ENCODE data around the gene TMEM134. TPM values are rescaled to one million over a fixed set of nuclear protein-coding genes. Genes with fewer than 3 reads are reported as not detected.
"Not testable (repeated sequence)": the region's sequence is repeated elsewhere in the genome, so short reads cannot be mapped to it uniquely, and the experiment has no call there.

The TMEM134 gene
- total RNA-seq, 1 donor from 2014 or later, result 91.5 TPM

- DNase-seq (no peak), ATAC-seq (no peak)
- intact Hi-C loops (cut with micrococcal nuclease), result no loop called here
Measured at GRCh38 chr11:67489885-67490726, 21.1 kb upstream of the TMEM134 start.

DNA sequence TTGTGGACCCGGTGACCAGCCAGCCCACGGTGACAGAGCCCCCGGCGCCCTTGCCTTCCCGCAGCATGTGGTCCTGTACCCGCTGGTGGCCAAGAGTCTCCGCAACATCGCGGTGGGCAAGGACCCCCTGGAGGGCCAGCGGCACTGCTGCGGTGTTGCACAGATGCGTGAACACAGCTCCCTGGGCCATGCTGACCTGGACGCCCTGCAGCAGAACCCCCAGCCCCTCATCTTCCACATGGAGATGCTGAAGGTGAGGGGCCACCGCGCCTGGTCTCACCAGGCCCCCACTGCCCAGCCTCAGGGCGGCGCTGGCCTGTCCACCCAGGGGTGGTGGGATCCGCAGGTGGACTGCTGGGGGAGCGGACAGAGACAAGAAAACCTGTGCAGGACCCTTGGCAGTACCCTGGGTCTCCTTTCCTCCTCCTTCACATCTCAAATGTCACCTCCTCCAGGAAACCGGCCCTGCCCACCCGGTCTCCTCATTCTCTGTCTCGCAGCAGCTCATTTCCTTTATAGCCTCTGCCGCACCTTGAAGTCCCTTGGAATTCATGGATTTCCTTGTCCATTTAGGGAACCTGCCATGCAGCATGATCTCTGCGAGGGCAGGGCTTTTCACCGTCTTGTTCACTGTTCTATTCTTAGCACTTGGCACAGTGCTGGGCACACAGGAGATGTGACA is 20.3 kb upstream of the TMEM134 start:
- no peak for ATAC-seq
- no peak for DNase-seq
- intact Hi-C loops (cut with micrococcal nuclease), result no loop called here

- ATAC-seq (no peak), DNase-seq (peak; percentile 17)
- intact Hi-C loops (cut with micrococcal nuclease), result no loop called here
Measured at GRCh38 chr11:67486481-67487195, 17.6 kb upstream of the TMEM134 start.

GRCh38 chr11:67485873-67486361 is 16.9 kb upstream of the TMEM134 start:
- peak; percentile 25 for DNase-seq

GRCh38 chr11:67484847-67485311 is 15.8 kb upstream of the TMEM134 start:
- intact Hi-C loops (cut with micrococcal nuclease), result no loop called here
- ATAC-seq, result no peak
- no peak for DNase-seq

More at GRCh38 chr11:67485873-67486361, 16.9 kb upstream of the TMEM134 start:
- intact Hi-C loops (cut with micrococcal nuclease); ATAC-seq: not testable (repeated sequence)

DNA sequence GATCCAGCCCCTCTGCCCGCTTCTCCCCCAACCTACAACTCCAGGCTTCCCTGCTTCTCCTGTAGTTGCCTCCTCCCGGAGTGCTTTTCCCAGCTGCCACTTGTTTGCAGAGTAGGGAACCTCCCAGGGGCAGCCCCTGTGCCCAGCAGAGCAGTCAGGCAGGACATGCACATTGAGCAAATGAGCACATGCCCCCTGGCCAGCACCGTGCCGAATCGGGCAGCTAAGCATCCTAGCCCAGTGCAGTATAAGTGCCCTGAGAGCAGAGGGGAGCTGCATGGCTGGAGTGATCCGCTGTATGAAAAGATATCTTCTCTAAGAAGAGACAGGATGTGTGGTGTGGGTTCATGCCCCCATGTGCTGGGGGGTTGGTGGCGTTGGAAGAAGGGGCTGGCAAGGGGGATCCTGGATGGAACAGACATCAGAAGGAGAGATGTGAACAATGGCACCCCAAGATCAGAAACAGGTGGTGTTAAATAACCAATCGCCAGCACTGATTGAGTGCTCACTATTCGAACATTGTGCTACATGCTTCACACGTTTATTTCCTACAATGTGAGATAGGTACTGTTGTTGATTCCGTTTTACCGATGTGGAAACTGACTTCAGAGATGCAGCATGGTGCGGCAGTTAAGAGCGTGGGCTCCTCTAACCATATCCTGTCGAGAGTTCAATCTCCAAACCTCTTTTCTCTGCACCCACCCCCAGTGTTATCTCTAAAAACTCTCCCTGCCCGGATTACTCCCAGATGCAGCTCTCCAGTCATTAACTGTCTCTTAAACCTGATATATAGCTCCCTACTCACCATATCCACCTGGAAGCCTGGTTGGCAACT is 15.0 kb upstream of the TMEM134 start:
- ATAC-seq (no peak), DNase-seq (no peak)
- intact Hi-C loops (cut with micrococcal nuclease), result no loop called here

DNA sequence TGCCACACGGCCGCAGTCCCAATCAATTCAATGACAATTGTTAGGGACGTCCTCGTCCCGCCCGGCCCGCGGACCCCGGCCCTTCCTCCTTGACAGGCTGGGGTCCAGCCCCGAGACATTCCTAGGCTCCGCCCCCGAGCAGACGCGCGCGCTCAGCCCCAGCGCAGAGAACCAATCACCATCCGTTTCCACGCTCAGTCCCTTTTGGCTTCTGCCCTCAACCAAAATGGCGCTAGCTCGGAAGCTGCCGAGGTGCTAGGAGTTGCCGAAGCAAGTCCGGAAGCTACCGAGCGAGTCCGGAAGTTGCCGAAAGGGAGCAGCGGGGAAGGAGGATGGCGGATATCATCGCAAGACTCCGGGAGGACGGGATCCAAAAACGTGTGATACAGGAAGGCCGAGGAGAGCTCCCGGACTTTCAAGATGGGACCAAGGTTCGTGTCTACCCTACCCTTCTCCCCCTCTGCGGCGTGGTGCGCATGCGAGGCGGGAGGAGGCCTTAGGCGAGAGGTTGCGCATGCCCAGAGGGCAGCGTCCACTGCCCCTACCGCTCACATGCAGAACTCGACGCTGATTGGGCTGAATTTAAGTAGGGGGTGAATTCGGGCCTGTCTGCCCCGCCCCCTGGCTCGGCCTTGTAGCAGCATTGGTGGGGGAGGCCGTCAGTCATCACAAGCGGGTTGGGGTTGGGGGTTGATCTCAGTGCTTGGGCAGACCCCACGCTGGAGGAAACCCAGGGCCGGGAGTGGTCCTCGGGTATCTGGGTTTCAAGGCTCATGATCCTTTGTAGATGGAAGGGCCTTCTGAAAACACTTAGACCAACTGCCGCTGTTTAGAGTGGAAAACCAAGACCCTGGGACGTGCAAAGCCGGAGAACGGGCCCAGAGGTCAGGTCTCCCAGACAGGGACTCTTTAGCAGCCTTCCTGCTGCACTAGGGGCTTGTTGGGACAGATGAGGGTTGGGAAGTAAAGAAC is 14.1 kb upstream of the TMEM134 start, which contains the start of gene AIP:
Gene AIP, plus strand, starts transcription at position 200 of the 972 bp plus-strand sequence. Its CDS starts 133 bp downstream, at position 333.
- ATAC-seq (peak; percentile 99), DNase-seq (peak; percentile 97)
- intact Hi-C loops (cut with micrococcal nuclease), result no loop called here

GRCh38 chr11:67482275-67482826 is 13.3 kb upstream of the TMEM134 start:
- no peak for DNase-seq
- intact Hi-C loops (cut with micrococcal nuclease), result no loop called here
- ATAC-seq, result peak; percentile 8

DNA sequence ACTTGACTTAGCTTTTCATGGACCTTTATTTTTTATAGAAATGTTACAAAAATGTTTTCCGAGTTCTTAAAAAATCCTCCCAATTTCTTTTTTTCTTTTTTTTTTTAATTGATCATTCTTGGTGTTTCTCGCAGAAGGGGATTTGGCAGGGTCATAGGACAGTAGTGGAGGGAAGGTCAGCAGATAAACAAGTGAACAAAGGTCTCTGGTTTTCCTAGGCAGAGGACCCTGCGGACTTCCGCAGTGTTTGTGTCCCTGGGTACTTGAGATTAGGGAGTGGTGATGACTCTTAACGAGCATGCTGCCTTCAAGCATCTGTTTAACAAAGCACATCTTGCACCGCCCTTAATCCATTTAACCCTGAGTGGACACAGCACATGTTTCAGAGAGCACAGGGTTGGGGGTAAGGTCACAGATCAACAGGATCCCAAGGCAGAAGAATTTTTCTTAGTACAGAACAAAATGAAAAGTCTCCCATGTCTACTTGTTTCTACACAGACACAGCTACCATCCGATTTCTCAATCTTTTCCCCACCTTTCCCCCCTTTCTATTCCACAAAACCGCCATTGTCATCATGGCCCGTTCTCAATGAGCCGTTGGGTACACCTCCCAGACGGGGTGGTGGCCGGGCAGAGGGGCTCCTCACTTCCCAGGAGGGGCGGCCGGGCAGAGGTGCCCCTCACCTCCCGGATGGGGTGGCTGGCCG is 8.4 kb upstream of the TMEM134 start:
- ATAC-seq; DNase-seq; intact Hi-C loops (cut with micrococcal nuclease): not testable (repeated sequence)

DNA sequence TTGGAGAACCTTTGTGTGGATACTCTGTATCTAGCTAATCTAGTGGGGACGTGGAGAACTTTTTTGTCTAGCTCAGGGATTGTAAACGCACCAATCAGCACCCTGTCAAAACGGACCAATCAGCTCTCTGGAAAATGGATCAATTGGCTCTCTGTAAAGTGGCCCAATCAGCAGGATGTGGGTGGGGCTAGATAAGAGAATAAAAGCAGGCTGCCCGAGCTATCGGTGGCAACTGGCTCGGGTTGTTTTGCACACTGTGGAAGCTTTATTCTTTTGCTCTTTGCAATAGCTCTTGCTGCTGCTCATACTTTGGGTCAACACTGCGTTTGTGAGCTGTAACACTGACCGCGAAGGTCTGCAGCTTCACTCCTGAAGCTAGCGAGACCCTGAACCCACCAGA is 7.6 kb upstream of the TMEM134 start:
- ATAC-seq; DNase-seq; intact Hi-C loops (cut with micrococcal nuclease): not testable (repeated sequence)

DNA sequence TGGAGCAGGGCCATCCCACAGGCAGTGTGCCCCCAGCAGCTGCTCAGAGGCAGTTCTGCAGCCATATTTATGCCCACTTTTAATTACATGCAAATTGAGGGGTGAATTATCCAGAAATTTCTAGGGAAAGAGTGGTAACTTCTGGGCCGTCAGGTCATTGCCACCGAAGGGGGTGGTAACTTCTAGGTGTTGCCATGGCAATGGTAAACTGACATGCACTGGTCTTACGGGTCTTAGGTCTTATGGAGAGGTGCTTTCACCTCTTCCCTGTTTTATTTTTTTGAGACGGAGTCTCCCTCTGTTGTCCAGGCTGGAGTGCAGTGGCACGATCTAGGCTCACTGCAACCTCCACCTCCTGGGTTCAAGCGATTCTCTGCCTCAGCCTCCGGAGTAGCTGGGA is 3.8 kb upstream of the TMEM134 start:
- DNase-seq (no peak), ATAC-seq (no peak)
- intact Hi-C loops (cut with micrococcal nuclease), result no loop called here

- intact Hi-C loops (cut with micrococcal nuclease), result no loop called here
- ATAC-seq (no peak), DNase-seq (no peak)
Measured at GRCh38 chr11:67470337-67471002, 1.4 kb upstream of the TMEM134 start.

DNA sequence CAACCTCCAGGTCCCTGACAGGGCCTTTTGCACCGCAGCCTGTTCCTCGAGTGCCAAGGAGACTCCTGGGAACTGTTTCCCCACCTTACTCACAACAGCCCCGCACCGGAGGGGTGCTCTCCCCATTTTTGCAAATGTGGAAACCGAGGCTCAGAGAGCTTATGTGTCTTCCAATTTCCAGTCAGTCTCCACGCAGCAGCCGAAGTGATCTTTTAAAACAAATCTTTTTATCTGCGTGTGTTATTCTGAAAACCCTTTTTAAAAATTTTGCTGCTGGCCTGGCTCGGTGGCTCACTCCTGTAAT is 409 bp upstream of the TMEM134 start:
- no peak for ATAC-seq
- DNase-seq, result no peak
- intact Hi-C loops (cut with micrococcal nuclease), result no loop called here

- ATAC-seq, result no peak
- intact Hi-C loops (cut with micrococcal nuclease), result no loop called here
- no peak for DNase-seq
Measured at GRCh38 chr11:67468456-67468758, 644 bp downstream of the TMEM134 start.

GRCh38 chr11:67468056-67468455 is 995 bp downstream of the TMEM134 start:
- intact Hi-C loops (cut with micrococcal nuclease), result no loop called here
- ATAC-seq (no peak), DNase-seq (no peak)

GRCh38 chr11:67466962-67467771 is 1.9 kb downstream of the TMEM134 start:
- intact Hi-C loops (cut with micrococcal nuclease), result no loop called here
- no peak for ATAC-seq
- no peak for DNase-seq
